ENCODE measurements around the gene CBX1.

CBX1 gene

DNA sequence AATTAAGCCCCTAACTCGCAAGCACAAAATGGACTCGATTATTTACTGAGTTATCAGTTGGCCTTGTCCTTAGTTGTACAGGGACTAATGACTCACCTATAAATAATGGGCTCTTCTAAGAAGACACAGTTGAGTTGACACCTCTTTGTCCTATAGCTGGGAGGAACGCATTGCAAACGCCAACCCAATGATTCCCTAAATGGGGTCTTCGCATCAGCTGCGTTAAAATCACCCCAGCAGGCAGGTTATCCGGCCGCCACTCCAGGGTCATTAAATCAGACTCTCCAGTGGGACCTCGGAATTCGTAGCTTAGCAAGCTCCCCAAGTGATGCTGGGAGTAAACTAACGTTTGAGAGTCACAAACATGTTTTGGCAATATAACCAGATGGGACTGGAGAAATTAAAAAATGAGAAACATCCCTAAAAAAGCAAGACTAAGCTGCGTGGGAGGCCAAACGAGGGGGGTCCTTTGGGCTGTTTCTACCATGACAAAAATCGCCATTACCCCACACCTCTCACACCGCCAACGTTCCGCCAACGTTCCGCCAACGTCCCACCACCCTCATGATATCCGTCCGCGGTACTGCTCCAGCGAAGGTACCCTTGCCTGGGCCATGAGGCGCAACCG is 54.1 kb downstream of the CBX1 start:
- Histone ChIP-seq H2BK5ac (ENCODE audit: low read depth, low read length, poor library complexity, severe bottlenecking) (peak overlapping the region; percentile 85), H4K91ac (ENCODE audit: low read length) (peak overlapping the region; percentile 99), H3K4me3 (ENCODE audit: insufficient read depth in 1 of 2, low read depth in 1 of 2, low read length in 2 of 2) (peak overlapping the region; percentile 84 to 90), H3K23ac (ENCODE audit: low read length in 2 of 2) (peak overlapping the region in 1 of 2 experiments; percentile 91), H2BK15ac (ENCODE audit: low read depth, poor library complexity, severe bottlenecking) (peak overlapping the region; percentile 17), H2BK12ac (ENCODE audit: low read length in 2 of 2) (peak overlapping the region in 1 of 2 experiments; percentile 32), H3K9ac (ENCODE audit: low read length) (peak overlapping the region; percentile 91), H3K4me1 (ENCODE audit: control insufficient read depth, insufficient read depth, low read depth, low read length) (peaks cover 20% of the 10 kb centered on the region), H4K8ac (ENCODE audit: low read length) (peak overlapping the region; percentile 85), H3K36me3 (ENCODE audit: control insufficient read depth in 1 of 2, insufficient read depth in 2 of 2, low read depth in 1 of 2, low read length in 2 of 2) (peaks cover 12 to 21% of the 10 kb centered on the region in 2 experiments), H3K4ac (ENCODE audit: low read depth in 1 of 2, low read length in 2 of 2) (peak overlapping the region; percentile 62 to 99), H2BK120ac (ENCODE audit: low read depth, low read length) (peak overlapping the region; percentile 58), H3K79me1 (replicated peaks; ENCODE audit: low read length, poor library complexity, severe bottlenecking) (peaks cover 11% of the 10 kb centered on the region), H3K9me3 (ENCODE audit: control insufficient read depth, low read length) (no peaks in the 10 kb centered on the region), H3K4me2 (ENCODE audit: low read length, poor library complexity, severe bottlenecking) (peak overlapping the region; percentile 82), H3K18ac (ENCODE audit: low read depth in 1 of 2, low read length in 2 of 2) (peak overlapping the region; percentile 94 to 99), H3K27ac (ENCODE audit: low read length, poor library complexity, severe bottlenecking) (peak overlapping the region; percentile 95), H2AFZ (ENCODE audit: low read depth, low read length) (no peak overlapping the region), H3K27me3 (ENCODE audit: control insufficient read depth in 1 of 2, insufficient read depth in 1 of 2, low read length in 2 of 2) (no peaks in the 10 kb centered on the region), H2AK5ac (ENCODE audit: low read length, severe bottlenecking) (peak overlapping the region; percentile 30), H3K14ac (ENCODE audit: low read length in 2 of 2) (peak overlapping the region in 1 of 2 experiments; percentile 94)
- DNase-seq: no peak
- 6% methylated on average over 25 of the region's 26 CpGs for WGBS

DNA sequence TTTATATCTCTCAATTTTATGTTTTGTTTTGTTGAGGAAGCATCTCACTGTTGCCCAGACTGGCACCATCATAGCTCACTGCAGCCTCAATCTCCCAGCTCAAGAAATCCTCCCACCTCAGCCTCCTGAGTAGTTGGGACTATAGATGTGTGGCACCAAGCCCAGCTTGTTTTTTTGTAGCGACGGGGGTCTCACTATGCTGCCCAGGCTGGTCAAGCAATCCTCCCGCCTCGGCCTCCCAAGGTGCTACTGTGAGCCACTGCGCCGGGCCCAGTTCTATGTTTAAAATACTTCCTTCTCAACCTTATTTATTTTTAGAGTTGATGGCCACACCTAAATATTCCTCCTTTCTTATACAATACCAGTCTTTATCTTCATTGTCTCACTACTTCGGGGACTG is 55.0 kb downstream of the CBX1 start:
- H3K23ac ChIP-seq (ENCODE audit: low read length in 2 of 2): no peak overlapping the region
- no peak overlapping the region for H3K4ac ChIP-seq (ENCODE audit: low read depth in 1 of 2, low read length in 2 of 2)
- H2AK5ac ChIP-seq (ENCODE audit: low read length, severe bottlenecking): peak overlapping the region; percentile 58
- no peaks in the 10 kb centered on the region for H3K9me3 ChIP-seq (ENCODE audit: control insufficient read depth, low read length)
- DNase-seq: no peak
- H3K9ac ChIP-seq (ENCODE audit: low read length): peak overlapping the region; percentile 91
- peaks cover 6 to 11% of the 10 kb centered on the region in 2 experiments for H3K36me3 ChIP-seq (ENCODE audit: control insufficient read depth in 1 of 2, insufficient read depth in 2 of 2, low read depth in 1 of 2, low read length in 2 of 2)
- no peak overlapping the region for H3K27ac ChIP-seq (ENCODE audit: low read length, poor library complexity, severe bottlenecking)
- H3K4me2 ChIP-seq (ENCODE audit: low read length, poor library complexity, severe bottlenecking): no peak overlapping the region
- no peak overlapping the region for H2AFZ ChIP-seq (ENCODE audit: low read depth, low read length)
- no peak overlapping the region for H2BK12ac ChIP-seq (ENCODE audit: low read length in 2 of 2)
- peak overlapping the region in 1 of 2 experiments; percentile 84 for H3K4me3 ChIP-seq (ENCODE audit: insufficient read depth in 1 of 2, low read depth in 1 of 2, low read length in 2 of 2)
- no peak overlapping the region for H3K14ac ChIP-seq (ENCODE audit: low read length in 2 of 2)
- H4K91ac ChIP-seq (ENCODE audit: low read length): peak overlapping the region; percentile 40
- no peak overlapping the region for H4K8ac ChIP-seq (ENCODE audit: low read length)
- over 99% methylated on average over 7 of the region's 7 CpGs for WGBS
- H2BK5ac ChIP-seq (ENCODE audit: low read depth, low read length, poor library complexity, severe bottlenecking): no peak overlapping the region
- H3K4me1 ChIP-seq (ENCODE audit: control insufficient read depth, insufficient read depth, low read depth, low read length): peaks cover 11% of the 10 kb centered on the region
- H2BK120ac ChIP-seq (ENCODE audit: low read depth, low read length): no peak overlapping the region
- H3K27me3 ChIP-seq (ENCODE audit: control insufficient read depth in 1 of 2, insufficient read depth in 1 of 2, low read length in 2 of 2): no peaks in the 10 kb centered on the region
- H3K79me1 ChIP-seq (replicated peaks; ENCODE audit: low read length, poor library complexity, severe bottlenecking): peaks cover 11% of the 10 kb centered on the region
- H2BK15ac ChIP-seq (ENCODE audit: low read depth, poor library complexity, severe bottlenecking): no peak overlapping the region
- no peak overlapping the region for H3K18ac ChIP-seq (ENCODE audit: low read depth in 1 of 2, low read length in 2 of 2)

DNA sequence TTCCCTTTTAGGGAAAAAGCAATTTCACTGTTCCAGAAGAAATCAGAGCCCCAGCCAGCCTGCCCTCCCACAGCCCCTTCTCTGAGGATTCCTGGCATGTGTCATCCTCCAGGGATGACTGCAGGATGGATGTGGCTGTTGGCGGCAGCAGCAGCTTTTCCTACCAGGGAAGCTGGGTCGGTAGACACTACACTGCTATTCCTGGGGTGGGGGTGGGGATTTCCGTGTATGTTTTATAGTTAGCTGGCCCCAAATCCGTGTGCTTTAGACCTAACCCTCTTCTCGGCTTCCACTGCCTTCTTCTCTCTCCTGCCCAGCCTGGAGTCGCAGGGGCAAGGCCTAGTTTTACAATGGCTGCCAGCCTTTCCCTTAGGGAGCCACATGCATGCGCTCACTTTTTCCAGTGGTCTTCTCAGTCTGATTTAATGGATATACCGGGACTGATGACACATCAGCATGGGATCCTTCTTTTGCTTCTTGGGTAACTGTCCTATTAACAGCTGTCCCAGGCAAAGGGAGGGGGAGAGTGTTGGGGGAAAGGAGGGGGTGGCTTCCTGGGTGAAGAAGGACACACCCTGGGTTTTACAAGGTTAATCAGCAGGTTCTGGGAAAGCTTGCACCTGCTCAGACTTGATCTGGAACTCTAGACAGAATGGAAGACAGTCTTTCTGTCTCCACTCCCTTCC is 55.8 kb downstream of the CBX1 start:
- Histone ChIP-seq H2BK12ac (ENCODE audit: low read length in 2 of 2) (peak overlapping the region in 1 of 2 experiments; percentile 10), H3K4me3 (ENCODE audit: insufficient read depth in 1 of 2, low read depth in 1 of 2, low read length in 2 of 2) (peak overlapping the region in 1 of 2 experiments; percentile 61), H2AK5ac (ENCODE audit: low read length, severe bottlenecking) (no peak overlapping the region), H3K14ac (ENCODE audit: low read length in 2 of 2) (no peak overlapping the region), H3K36me3 (ENCODE audit: control insufficient read depth in 1 of 2, insufficient read depth in 2 of 2, low read depth in 1 of 2, low read length in 2 of 2) (peaks cover 0 to 4% of the 10 kb centered on the region in 2 experiments), H2BK120ac (ENCODE audit: low read depth, low read length) (no peak overlapping the region), H2BK5ac (ENCODE audit: low read depth, low read length, poor library complexity, severe bottlenecking) (no peak overlapping the region), H3K27me3 (ENCODE audit: control insufficient read depth in 1 of 2, insufficient read depth in 1 of 2, low read length in 2 of 2) (no peaks in the 10 kb centered on the region), H3K18ac (ENCODE audit: low read depth in 1 of 2, low read length in 2 of 2) (peak overlapping the region in 1 of 2 experiments; percentile 28), H3K27ac (ENCODE audit: low read length, poor library complexity, severe bottlenecking) (no peak overlapping the region), H3K4ac (ENCODE audit: low read depth in 1 of 2, low read length in 2 of 2) (no peak overlapping the region), H2BK15ac (ENCODE audit: low read depth, poor library complexity, severe bottlenecking) (no peak overlapping the region), H3K9me3 (ENCODE audit: control insufficient read depth, low read length) (no peaks in the 10 kb centered on the region), H3K4me2 (ENCODE audit: low read length, poor library complexity, severe bottlenecking) (no peak overlapping the region), H3K79me1 (replicated peaks; ENCODE audit: low read length, poor library complexity, severe bottlenecking) (peaks cover 11% of the 10 kb centered on the region), H4K91ac (ENCODE audit: low read length) (no peak overlapping the region), H4K8ac (ENCODE audit: low read length) (peak overlapping the region; percentile 47), H3K9ac (ENCODE audit: low read length) (peak overlapping the region; percentile 91), H3K23ac (ENCODE audit: low read length in 2 of 2) (no peak overlapping the region), H2AFZ (ENCODE audit: low read depth, low read length) (no peak overlapping the region), H3K4me1 (ENCODE audit: control insufficient read depth, insufficient read depth, low read depth, low read length) (peaks cover 4% of the 10 kb centered on the region)
- WGBS: 69% methylated on average over 7 of the region's 8 CpGs
- peak; percentile 76 for DNase-seq

DNA sequence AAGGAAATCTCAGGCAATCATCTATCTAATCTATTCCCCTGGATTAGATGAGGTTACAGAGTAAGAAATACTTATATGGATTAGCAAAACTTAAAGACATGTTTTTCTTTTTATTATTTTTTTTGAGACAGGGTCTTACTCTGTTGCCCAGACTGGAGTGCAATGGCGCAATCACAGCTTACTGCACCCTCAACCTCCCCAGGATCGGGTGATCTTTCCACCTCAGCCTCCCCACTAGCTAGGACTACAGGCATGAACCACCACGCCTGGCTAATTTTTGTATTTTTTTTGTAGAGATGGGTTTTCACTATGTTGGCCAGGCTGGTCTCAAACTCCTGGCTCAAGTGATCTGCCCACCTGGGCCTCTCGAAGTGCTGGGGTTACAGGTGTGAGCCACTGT is 56.4 kb downstream of the CBX1 start:
- Histone ChIP-seq H2BK120ac (ENCODE audit: low read depth, low read length) (no peak overlapping the region), H3K4ac (ENCODE audit: low read depth in 1 of 2, low read length in 2 of 2) (no peak overlapping the region), H3K4me2 (ENCODE audit: low read length, poor library complexity, severe bottlenecking) (no peak overlapping the region), H2BK5ac (ENCODE audit: low read depth, low read length, poor library complexity, severe bottlenecking) (no peak overlapping the region), H2BK12ac (ENCODE audit: low read length in 2 of 2) (no peak overlapping the region), H4K91ac (ENCODE audit: low read length) (no peak overlapping the region), H3K79me1 (replicated peaks; ENCODE audit: low read length, poor library complexity, severe bottlenecking) (peaks cover 11% of the 10 kb centered on the region), H2AK5ac (ENCODE audit: low read length, severe bottlenecking) (no peak overlapping the region), H3K9me3 (ENCODE audit: control insufficient read depth, low read length) (no peaks in the 10 kb centered on the region), H3K23ac (ENCODE audit: low read length in 2 of 2) (no peak overlapping the region), H3K14ac (ENCODE audit: low read length in 2 of 2) (no peak overlapping the region), H4K8ac (ENCODE audit: low read length) (no peak overlapping the region), H3K9ac (ENCODE audit: low read length) (peak overlapping the region; percentile 91), H3K36me3 (ENCODE audit: control insufficient read depth in 1 of 2, insufficient read depth in 2 of 2, low read depth in 1 of 2, low read length in 2 of 2) (peaks cover 0 to 4% of the 10 kb centered on the region in 2 experiments), H2BK15ac (ENCODE audit: low read depth, poor library complexity, severe bottlenecking) (no peak overlapping the region), H3K18ac (ENCODE audit: low read depth in 1 of 2, low read length in 2 of 2) (no peak overlapping the region), H3K27me3 (ENCODE audit: control insufficient read depth in 1 of 2, insufficient read depth in 1 of 2, low read length in 2 of 2) (no peaks in the 10 kb centered on the region), H3K4me3 (ENCODE audit: insufficient read depth in 1 of 2, low read depth in 1 of 2, low read length in 2 of 2) (peak overlapping the region in 1 of 2 experiments; percentile 61), H2AFZ (ENCODE audit: low read depth, low read length) (no peak overlapping the region), H3K4me1 (ENCODE audit: control insufficient read depth, insufficient read depth, low read depth, low read length) (peaks cover 4% of the 10 kb centered on the region), H3K27ac (ENCODE audit: low read length, poor library complexity, severe bottlenecking) (no peak overlapping the region)
- no peak for DNase-seq
- 99% methylated on average over 4 of the region's 4 CpGs for WGBS

Data from mesenchymal stem cell (in vitro differentiated cells and primary cell).